Astrocyte (in vitro differentiated cells and primary cell): ENCODE measurements around the gene G3BP1.

Experiments
- EZH2 ChIP-seq: IDR thresholded peaks from 2 replicates; pipeline ENCODE4 v1.6.1; 2012; ENCODE audit warnings: mild to moderate bottlenecking, low read length, inconsistent platforms; ENCODE audit not compliant: insufficient read depth
- TF ChIP-seq, protein P1 (sequence below): IDR thresholded peaks from 2 replicates; pipeline ENCODE4 v1.5.1; 2011; ENCODE audit warnings: low read depth, mild to moderate bottlenecking, inconsistent platforms, low read length, moderate library complexity; ENCODE audit not compliant: insufficient read depth

DNA sequence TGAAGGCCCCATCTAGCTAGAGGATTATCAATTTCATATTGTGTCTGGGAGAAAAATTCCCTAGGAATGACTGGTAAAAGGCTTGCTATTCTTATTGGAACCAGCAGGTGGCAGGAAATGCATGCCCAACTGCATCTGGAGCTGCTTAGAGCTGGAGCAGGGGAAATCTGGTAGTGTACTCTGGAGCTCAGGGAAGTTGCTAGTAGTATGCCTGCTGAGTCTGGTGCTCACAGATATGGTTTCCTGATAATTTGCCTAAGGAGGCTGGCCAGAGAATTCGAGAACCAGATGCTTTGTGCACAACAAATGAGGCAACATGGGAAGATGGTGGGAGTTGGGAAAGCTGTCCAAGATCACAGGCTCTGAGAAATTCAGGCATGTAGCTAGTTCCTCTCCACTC lies 53.7 kb downstream of the G3BP1 start:
- TF ChIP-seq, protein P1, sequence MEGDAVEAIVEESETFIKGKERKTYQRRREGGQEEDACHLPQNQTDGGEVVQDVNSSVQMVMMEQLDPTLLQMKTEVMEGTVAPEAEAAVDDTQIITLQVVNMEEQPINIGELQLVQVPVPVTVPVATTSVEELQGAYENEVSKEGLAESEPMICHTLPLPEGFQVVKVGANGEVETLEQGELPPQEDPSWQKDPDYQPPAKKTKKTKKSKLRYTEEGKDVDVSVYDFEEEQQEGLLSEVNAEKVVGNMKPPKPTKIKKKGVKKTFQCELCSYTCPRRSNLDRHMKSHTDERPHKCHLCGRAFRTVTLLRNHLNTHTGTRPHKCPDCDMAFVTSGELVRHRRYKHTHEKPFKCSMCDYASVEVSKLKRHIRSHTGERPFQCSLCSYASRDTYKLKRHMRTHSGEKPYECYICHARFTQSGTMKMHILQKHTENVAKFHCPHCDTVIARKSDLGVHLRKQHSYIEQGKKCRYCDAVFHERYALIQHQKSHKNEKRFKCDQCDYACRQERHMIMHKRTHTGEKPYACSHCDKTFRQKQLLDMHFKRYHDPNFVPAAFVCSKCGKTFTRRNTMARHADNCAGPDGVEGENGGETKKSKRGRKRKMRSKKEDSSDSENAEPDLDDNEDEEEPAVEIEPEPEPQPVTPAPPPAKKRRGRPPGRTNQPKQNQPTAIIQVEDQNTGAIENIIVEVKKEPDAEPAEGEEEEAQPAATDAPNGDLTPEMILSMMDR = peak; percentile 97
- no peak for TF ChIP-seq EZH2
